Measurements from ENCODE around the gene GOLGA6L7.
"Not testable (repeated sequence)": the region's sequence is repeated elsewhere in the genome, so short reads cannot be mapped to it uniquely, and the experiment has no call there.

GOLGA6L7 gene

DNA sequence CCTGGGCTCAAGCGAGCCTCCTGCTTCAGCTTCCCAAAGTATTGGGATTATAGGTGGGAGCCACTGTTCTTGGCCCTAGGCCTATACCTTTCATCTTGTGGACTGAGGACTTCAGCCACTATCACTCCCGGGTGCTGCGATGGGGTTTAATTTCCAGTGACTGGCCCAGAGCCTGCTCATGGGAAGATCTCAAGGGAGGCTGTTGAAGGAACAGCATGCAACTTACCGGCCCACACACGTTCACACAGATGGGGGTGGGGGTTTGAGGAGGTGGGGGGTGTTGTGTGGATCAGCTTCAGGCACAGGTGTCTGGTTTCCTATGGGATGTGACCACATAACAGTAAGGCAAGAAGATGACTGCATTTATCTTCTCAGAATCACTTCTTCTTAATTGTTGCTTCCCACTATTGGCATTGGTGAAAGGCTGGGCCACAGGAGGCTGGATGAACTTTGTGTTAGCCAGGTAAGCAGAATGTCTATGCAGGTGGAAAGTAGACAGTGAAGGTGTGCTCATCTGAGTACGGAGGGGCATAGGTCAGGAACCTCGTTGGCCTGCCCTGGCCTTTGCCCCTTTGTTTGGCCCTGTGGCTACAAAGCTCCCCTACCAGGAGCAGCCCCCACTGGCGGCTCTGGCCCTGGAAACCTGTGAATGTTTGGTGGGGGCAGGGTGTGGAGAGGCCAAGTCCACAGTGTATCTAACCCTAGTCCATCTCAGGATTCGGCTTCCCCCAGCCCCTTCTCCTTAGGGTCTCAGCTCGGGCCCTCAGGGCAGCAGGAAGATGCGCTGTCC, 35.9 kb upstream of the GOLGA6L7 start:
- no peak for DNase-seq

GRCh38 chr15:28881600-28881999, 33.2 kb upstream of the GOLGA6L7 start:
- DNase-seq: no peak

DNA sequence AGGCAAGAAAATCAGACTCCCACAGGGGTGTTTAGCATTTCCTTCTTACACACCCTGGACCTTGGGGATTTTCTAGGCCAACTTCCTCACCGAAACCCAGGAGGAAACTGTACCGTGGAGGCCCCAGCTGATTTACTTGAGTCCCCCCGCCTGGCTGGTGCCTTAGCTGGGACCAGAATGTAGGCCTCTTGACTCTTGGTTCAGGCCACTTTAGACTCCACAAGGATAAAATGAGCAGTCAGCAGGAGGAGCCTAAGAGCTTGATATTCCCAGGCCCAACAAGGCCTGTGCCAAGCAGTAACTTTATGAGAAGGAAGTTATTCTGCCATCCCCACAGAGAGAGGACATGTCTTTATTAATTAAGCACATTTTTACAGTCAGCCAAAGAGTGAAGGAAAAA, 32.7 kb upstream of the GOLGA6L7 start:
- DNase-seq: no peak

DNA sequence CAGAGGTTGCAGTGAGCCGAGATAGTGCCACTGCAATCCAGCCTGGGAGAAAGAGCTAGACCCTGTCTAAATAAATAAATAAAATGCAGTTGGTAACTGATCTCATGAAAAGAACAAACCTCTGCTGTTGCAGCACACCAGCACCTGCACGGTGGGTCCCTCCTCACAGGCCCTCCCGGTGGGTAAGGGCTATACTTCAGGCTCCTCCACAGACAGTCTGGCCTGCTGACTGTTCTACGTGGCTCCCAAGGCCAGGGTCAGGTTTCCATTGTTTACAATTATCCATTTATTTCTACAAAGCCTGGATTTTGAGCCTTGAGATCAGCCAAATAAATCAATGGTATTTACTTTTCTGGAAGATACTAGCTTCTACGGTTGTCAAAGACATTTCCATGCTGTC, 32.2 kb upstream of the GOLGA6L7 start:
- DNase-seq: no peak

- no peak for DNase-seq
Observed at GRCh38 chr15:28879551-28879950, 31.1 kb upstream of the GOLGA6L7 start.

- no peak for DNase-seq
Observed at GRCh38 chr15:28878209-28878608, 29.8 kb upstream of the GOLGA6L7 start.

GRCh38 chr15:28876845-28877185, 28.4 kb upstream of the GOLGA6L7 start:
- no peak for DNase-seq

- DNase-seq: no peak
Observed at GRCh38 chr15:28876131-28876844, 27.8 kb upstream of the GOLGA6L7 start.

DNA sequence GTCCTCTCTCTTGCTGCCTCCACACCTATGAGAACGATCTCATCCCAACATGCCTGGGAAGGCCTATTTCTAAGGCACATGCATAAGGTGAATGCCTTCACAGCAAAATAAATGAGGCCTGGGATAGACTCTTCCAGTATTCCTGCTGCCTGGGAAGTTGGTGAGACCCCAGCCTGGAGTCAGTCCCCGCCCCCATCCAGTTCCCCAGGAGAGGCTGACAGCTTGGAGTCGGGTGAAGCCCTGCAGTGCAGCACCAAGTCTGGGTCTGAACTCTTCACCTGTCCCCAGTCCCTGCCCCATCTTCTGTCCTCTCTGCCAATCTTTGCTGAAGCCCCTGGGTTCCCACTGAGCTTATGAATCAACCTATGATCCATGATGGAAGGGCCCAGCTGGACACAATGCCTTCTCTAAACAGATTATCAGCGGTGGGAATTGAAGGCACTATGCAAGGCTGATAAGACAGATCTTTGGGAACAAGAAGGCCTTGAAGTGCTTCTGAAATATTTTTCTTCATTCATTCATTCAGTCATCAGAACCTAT, 27.1 kb upstream of the GOLGA6L7 start:
- no peak for DNase-seq

DNA sequence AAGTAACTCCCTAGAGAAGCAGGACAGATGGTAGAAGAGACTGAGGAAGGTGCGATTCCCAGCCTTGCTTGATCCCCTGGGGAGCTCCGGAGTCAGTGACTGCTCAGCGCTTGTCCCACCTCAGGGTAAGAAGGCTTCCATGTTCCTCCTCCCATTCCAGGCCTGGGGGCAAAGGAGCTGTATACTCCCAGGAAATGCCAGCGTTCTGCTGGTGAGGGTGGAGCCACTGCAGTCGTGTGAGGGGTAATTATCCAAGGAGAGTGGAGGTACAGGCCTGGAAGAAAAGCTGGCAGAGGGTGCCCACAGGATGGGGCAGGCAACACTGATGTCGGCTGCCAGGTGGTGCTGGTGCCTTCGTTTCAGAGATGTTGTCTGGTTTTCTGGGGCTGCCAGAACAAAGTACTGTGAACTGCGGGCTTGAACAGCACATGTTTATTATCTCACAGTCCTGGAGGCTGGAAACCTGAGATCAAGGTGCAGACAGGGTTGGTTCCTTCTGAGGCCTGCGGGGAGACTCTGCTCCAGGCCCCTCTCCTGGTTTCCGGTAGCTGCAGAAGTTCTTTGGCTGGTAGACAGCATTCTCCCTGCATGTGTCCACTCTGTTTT, 25.2 kb upstream of the GOLGA6L7 start:
- no peak for DNase-seq

- DNase-seq: no peak
Observed at GRCh38 chr15:28873006-28873405, 24.6 kb upstream of the GOLGA6L7 start.

DNA sequence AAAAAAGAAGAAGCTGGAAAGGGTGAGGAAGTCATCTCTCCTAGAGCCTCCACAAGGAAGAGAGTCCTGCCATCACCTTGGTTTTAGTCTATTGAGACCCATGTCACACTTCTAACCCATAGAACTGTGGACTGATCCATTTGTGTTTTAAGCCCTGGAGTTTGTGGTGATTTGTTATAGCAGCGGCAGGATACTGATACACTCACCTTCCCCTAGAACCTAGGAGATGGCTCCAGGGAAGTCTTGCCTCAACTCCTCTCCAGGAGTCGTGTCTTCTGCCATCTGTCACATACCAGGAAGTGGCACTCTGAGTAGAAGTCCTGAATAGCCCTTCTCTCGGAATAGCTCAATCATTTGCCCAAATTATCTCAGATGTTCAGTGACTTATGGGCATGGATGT, 22.7 kb upstream of the GOLGA6L7 start:
- no peak for DNase-seq

- DNase-seq: no peak
Observed at GRCh38 chr15:28868744-28869345, 20.4 kb upstream of the GOLGA6L7 start.

DNA sequence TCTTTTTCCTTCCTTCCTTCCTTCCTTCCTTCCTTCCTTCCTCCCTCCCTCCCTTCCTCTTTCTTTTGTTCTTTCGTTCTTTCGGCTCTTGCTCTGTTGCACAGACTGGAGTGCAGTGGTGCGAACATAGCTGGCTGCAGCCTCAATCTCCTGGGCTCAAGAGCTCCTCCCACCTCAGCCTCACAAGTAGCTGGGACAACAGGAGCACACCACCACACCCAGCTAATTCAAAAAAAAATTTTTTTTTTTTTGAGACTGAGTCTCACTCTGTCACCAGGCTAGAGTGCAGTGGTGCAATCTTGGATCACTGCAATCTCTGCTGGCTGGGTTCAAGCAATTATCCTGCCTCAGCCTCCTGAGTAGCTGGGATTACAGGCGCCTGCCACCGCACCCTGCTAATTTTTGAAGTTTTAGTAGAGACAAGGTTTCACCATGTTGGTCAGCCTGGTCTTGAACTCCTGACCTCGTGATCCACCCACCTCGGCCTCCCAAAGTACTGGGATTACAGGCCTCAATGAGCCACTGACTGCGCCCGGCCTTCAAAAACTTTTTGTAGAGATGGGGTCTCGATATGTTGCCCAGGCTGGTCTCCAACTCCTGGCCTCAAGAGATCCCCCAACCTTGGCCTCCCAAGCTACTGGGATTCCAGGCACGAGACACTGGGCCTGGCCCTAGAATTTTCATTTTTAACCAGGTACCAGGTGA, 13.3 kb upstream of the GOLGA6L7 start:
- DNase-seq: not testable (repeated sequence)

- DNase-seq: no peak
Observed at GRCh38 chr15:28861031-28861534, 12.6 kb upstream of the GOLGA6L7 start.

GRCh38 chr15:28854578-28854977, 6.1 kb upstream of the GOLGA6L7 start:
- not testable (repeated sequence) for DNase-seq

- not testable (repeated sequence) for DNase-seq
Observed at GRCh38 chr15:28853654-28854053, 5.2 kb upstream of the GOLGA6L7 start.

GRCh38 chr15:28849766-28850165, 1.3 kb upstream of the GOLGA6L7 start:
- DNase-seq: not testable (repeated sequence)

- DNase-seq: not testable (repeated sequence)
Observed at GRCh38 chr15:28849271-28849670, 827 bp upstream of the GOLGA6L7 start.

GRCh38 chr15:28847959-28848358, 485 bp downstream of the GOLGA6L7 start:
- DNase-seq: not testable (repeated sequence)

GRCh38 chr15:28847247-28847646, 1.2 kb downstream of the GOLGA6L7 start:
- not testable (repeated sequence) for DNase-seq

GRCh38 chr15:28844147-28844546, 4.3 kb downstream of the GOLGA6L7 start:
- DNase-seq: not testable (repeated sequence)
